Measurements from ENCODE around the gene KDF1.
"Not testable (repeated sequence)": the region's sequence is repeated elsewhere in the genome, so short reads cannot be mapped to it uniquely, and the experiment has no call there.

KDF1 gene

DNA sequence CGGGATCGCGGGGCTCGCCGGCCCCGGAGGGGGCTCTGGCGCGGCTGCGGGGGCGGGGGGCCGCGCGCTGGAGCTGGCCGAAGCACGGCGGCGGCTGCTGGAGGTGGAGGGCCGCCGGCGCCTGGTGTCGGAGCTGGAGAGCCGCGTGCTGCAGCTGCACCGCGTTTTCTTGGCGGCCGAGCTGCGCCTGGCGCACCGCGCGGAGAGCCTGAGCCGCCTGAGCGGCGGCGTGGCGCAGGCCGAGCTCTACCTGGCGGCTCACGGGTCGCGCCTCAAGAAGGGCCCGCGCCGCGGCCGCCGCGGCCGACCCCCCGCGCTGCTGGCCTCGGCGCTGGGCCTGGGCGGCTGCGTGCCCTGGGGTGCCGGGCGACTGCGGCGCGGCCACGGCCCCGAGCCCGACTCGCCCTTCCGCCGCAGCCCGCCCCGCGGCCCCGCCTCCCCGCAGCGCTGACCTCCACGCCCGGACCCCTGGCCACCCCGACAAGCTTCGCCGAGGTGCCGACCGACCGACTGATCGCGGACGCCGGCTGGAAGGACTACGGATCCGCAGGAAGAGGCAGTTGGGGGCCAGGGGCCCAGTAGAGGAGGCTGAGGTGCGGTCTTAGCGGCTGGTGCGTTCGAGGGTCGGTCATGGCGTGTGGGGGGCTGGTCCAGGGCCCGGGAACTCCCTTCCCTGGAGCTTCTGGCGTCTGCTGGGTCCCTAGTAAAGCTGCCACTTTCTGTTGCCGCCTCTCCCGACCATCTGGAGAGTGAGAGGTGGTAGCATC lies 33.9 kb upstream of the KDF1 start:
- no peak for DNase-seq

DNA sequence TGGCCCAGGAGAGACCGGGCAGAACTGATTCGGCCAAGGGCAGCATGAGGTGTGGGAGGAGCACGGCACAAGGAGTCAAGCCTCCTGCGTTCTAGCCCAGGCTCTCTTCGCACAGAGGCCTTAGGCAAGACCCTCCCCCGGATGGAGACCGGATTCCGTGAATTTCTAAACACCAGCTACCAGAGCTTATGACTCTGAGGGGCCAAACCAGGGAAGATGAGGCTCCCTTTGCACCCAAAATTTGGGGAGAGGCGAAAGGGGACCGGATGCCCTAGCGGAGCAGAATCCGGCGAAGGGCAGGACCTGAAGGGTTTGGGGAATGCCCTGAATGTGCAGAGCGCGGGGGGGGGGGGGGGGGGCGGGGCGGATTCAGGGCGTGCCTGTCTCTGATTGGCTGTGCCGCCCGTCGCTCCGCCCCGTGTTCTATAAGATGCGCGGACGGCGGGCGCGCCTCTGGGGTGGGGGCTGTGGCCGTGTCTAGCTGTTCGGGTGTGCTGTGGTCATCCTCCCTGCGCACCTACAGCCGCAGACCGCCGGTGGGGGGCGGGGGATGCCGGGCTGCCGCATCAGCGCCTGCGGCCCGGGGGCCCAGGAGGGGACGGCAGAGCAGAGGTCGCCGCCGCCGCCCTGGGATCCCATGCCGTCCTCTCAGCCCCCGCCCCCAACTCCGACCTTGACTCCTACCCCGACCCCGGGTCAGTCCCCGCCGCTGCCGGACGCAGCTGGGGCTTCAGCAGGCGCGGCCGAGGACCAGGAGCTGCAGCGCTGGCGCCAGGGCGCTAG lies 33.2 kb upstream of the KDF1 start, which contains the start of gene TRNP1:
Gene TRNP1 (plus strand): TSS at position 456 of the 783 bp plus-strand sequence. CDS start 95 bp downstream, at position 551.
- peak in 1 of 2 donors; percentile 52 for DNase-seq

DNA sequence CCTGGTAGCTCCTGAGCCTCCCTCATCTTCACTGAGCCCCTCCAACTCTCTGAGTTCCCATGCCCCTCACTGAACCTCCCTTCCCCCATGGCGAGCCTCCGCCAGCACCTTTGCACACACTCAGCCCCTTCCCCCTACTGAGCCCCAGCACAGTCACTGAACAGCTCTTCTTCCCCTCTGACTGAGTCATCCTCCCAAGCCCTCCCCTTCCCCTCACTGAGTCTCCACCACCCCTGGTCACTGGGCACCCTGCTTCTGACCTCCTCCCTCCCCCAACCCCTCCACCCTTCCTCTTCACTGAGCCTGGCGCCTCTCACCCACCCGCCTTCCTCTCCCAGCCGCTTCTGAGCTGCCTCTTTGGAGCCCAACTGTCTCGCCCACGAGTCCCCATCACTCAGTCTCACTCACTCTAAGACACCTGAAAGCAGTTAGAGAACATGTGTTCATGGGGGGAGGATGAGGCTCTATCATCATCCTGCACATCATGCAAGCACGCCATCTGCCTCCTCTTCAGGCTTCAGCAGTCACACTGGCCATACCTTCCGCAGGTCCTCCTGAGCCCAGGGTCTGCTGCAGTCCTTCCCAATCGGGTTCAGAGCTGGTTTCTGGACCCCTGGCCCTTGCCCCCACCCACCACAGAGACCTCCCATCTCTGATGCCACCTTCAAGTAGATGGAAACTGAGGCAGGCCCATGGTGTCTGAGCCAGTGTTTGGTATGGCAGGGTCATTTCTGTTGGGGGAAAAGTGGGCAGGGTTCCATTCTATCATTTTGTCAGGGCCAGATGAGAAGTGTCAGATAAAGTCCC lies 31.2 kb upstream of the KDF1 start:
- peak in 1 of 2 donors; percentile 16 for DNase-seq

DNA sequence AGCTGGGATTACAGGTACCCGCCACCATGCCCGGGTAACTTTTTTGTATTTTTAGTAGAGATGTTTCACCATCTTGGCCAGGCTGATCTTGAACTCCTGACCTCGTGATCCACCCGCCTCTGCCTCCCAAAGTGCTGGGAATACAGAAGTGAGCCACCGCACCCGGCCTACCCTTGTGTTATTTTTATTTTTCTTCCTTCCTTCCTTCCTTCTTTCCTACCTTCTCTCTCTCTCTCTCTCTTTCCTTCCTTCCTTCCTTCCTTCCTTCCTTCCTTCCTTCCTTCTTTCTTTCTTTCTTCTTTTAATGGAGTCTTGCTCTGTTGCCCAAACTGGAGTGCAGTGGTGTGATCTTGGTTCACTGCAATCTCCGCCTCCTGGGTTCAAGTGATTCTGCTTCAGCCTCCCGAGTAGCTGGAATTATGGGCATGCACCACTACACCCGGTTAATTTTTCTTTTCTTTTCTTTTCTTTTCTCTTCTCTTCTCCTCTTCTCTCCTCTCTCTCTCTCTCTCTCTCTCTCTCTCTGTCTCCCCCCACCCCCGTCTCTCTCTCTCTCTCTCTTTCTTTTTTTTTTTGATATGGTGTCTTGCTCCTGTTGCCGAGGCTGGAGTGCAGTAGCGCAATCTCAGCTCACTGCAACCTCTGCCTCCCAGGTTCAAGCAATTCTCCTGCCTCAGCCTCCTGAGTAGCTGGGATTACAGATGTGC lies 29.3 kb upstream of the KDF1 start:
- DNase-seq = not testable (repeated sequence)

- no peak for DNase-seq
Observed at GRCh38 chr1:26986658-26987057, 26.4 kb upstream of the KDF1 start.

GRCh38 chr1:26984291-26984690 lies 24.0 kb upstream of the KDF1 start:
- no peak for DNase-seq

DNA sequence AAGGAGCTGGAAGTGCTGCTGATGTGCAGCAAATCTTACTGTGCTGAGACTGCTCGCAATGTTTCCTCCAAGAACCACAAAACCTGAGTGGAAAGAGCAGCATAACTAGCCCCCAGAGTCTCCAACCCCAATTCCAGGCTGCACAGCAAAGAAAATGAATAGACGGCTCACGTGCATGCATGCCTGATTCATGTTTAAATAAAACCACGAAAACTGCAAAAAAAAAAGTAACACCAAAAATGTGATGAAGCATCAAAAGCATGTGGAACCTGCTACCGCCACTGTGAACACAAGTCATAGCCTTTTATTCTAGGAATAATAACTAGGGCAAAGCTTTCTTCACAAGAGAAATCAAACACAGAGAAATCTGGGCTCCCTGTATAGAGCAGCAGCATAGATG lies 23.6 kb upstream of the KDF1 start:
- DNase-seq = no peak

DNA sequence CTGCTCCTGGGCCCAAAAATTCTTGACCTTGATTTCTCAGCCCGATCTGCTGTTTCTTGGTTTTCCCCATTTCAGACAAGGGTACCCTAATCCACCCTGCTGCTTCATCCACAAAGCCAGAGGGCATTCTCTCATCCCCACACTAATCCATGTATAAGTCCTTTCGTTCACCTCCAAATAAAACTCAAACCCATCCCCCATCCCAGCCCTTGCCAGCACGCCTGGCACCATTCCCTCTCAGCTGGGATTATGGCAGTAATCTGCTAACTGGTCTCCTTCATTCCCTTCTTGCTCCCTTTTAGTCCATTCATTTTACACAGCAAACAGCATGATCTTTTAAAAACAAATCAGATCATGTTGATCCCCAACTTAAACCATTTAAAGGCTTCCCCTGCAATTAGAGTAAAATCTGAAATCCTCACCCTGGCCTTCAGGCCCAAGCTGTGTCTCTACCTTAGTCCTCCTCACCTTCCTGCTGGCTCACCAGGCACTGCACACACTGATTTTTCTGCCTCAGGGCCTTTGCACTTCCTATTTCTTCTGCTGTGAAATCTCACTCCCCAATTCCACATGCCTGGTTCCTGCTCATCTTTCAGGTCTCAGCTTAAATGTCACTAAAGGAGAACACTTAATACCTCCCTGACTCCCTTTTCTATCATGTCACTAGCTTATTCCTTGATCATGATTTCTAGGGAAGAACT lies 21.0 kb upstream of the KDF1 start:
- DNase-seq = no peak

DNA sequence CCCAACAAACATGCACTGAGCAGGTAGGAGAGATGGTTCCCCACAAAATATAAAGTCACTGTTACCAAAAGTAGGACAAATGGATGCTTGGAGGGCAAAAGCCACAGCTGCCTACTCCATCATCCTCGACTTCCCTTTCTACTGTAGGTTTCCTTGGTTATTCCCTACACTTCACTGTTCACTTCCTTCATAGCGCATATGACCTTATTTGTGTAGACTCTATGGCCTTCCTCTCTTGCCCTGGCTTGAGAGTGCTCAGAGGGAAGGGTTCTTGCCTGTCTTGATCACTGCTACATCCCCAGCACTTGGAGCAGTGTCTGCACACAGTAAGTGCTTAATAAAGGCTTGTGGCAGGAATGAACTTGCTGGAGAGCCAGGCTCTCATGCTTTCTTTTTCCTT lies 18.6 kb upstream of the KDF1 start:
- no peak for DNase-seq

- no peak for DNase-seq
Observed at GRCh38 chr1:26976621-26977510, 16.6 kb upstream of the KDF1 start.

DNA sequence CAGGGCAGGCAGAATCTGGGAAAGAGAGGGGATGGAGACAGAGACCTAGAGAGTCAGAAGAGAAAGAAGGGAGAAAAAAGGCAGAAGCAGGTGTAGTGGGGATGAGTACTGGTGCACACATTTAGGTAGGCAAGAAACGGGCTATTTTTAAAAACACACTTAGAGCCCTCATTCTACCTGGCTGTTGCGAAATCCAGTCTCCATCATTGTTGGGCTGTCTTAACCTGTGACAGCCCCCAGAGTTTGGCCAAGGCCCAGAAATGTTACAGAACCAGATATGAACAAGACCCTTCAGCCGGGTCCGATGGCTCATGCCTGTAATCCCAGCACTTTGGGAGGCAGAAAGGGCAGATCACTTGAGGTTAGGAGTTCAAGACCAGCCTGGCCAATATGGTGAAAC lies 12.6 kb upstream of the KDF1 start:
- no peak for DNase-seq

DNA sequence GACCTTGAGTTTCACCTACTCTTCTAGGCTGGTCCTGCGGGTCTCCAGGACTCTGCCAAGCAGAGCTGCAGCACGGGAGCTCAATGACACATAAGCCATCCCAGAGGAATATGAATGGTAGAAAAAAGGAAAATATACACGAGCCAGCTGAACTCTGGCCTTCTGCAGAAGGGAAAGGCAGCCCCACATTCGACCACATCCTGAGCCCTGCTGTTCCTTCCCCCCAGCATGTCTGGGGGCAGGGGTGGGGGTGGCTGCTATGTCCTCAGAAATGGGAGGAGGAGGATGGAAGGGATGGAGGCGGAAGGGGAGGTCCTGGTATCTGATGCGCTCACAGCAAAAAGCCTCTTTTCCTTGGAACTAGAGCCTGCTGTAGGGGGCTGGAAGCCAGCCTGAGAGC lies 12.1 kb upstream of the KDF1 start:
- DNase-seq = no peak

DNA sequence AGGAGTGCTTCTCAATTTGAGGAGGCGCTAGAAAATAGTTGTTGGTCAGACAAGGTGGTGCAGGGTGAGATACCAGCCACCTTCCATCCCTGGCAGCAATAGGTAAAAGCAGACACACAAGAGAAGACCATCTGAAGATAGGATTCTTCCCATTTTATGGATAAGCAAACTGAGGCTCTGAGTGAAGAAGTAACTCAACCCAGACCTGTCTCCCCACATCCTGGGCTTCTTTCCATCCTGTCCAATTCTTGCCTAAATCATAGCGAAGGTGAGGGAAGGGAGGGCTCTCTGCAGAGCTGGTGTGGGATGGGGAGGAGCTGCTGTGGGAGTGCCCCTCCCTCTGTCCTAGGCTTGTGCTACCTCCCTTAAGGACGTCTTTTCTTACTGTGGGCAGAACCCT lies 11.3 kb upstream of the KDF1 start:
- DNase-seq = no peak

DNA sequence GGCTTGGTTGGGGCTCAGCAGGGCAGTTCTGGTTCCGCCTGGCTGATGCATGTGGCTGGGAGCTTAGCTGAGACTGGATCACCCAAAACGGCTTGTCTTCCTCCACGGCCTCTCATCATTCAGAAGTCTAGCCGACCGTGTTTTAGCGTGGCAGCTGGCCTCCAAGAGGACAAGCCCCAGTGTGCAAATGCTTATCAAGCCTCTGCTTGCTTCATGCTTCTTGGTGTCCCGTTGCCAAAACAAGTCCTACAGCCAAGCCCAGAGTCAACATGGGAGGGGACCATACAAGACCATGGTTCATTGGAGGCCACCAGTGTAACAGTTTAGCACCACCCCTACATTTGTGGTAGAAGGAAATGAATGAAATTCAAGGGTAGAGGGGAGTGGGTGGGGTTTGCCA lies 10.5 kb upstream of the KDF1 start:
- DNase-seq = no peak

DNA sequence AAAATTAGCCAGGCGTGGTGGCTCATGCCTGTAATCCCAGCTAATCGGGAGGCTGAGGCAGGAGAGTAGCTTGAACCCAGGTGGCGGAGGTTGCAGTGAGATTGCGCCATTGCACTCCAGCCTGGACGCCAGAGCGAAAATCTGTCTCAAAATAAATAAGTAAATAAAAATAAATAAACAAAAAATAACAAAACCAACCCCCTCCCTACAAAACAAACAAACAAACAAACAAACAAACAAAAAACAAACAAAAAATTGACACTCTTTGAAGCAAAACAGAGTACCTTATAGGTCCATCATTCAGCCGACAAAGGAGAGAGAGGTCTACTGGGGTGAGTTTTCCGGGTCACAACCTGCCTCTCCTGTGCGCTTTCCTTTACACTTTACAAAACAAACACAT lies 5.4 kb upstream of the KDF1 start:
- no peak for DNase-seq

- no peak for DNase-seq
Observed at GRCh38 chr1:26965213-26965612, 4.9 kb upstream of the KDF1 start.

- peak in 1 of 2 donors; percentile 19 for DNase-seq
Observed at GRCh38 chr1:26961826-26962225, 1.6 kb upstream of the KDF1 start.

GRCh38 chr1:26960625-26960966 lies 328 bp upstream of the KDF1 start:
- no peak for DNase-seq

DNA sequence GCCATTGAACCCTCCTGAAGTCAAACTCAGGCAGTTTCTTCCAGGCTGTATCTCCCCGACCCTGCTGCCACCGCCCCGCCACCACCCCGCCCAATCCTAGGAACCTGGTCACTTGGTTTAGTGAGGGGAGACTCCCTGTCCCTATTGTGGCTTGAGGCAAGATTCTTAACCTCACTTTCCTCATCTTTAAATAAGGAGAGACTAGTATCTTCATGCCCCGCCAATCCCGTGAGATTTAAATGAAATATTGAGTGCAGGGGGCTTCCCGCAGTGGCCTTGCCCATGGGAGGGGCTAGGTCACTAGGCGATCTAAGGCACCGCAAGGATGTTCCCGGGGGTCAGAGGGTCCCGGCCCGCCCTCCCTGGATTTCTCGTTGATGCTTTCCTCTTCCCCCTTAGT lies 998 bp downstream of the KDF1 start:
- DNase-seq = no peak

- DNase-seq = no peak
Observed at GRCh38 chr1:26957306-26957705, 3.0 kb downstream of the KDF1 start.

DNA sequence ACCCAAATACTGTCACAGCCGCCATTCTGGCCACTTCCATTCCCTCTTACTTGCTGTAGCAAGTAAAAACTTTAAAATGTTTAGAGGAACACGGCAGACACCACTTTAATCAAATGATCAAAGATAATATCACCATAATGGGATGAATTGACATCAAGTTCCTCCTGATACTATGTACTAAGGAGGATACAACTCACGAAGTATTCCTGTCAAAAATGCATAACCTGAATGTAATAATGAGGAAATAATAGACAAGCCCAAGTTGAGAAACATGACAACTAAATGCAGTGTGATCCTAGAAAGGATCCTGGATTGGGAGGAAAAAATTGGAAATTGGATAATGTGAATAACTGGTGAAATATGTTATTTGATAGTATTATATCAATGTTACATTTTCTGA lies 3.9 kb downstream of the KDF1 start:
- no peak for DNase-seq

Measured in bone marrow (tissue), 2 donors.